Stimulated activated CD8-positive, alpha-beta memory T cell treated with anti-CD3 and anti-CD28 coated beads, Interleukin-7, amount 100 ng/mL, for 1 hour (primary cell): ENCODE measurements around the gene AJUBA.

Experiments used
- DNase-seq, 2 donors: peaks; one replicate each; pipeline ENCODE4 v3.0.0-alpha.2; 2020; ENCODE audit warnings: low read depth in 2 of 2

Gene AJUBA

GRCh38 chr14:22935156-22935555 is 47.2 kb downstream of the AJUBA start:
- no peak for DNase-seq

DNA sequence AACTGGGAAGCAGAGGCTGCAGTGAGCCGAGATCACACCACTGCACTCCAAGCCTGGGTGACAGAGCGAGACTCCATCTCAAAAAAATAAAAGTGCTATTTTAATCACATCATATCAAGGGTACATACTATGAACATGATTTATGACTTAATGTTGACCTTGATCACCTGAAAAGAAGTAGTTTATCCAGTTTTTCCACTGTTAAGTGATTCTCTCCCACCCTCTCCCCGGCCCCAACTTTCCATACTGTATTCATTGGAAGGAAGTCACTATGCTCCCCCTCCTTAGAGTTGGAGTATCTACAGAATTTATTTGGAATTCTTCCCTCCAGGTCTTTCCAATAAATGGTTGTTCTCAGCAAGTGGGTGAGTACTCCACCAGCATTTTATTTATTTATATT is 50.2 kb downstream of the AJUBA start:
- no peak for DNase-seq

DNA sequence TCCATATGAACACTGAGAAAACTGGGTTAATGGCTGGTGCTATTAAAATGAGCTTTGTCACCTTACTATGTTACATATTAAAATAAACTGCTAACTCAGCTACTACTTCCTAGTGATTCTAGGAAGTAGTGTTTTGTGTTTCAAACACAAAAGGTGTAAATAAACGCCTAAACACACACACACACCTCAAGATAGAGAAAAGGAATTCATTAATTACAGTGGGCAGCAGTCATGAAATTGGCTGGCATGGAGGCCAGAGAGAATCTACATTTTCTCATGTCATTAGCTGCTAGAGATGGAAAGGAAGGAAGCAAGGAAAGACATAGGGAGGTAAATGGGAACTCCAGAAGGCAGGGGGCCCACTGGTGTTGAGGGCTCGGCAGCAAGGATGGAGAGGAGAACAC is 52.4 kb downstream of the AJUBA start:
- DNase-seq, result no peak

DNA sequence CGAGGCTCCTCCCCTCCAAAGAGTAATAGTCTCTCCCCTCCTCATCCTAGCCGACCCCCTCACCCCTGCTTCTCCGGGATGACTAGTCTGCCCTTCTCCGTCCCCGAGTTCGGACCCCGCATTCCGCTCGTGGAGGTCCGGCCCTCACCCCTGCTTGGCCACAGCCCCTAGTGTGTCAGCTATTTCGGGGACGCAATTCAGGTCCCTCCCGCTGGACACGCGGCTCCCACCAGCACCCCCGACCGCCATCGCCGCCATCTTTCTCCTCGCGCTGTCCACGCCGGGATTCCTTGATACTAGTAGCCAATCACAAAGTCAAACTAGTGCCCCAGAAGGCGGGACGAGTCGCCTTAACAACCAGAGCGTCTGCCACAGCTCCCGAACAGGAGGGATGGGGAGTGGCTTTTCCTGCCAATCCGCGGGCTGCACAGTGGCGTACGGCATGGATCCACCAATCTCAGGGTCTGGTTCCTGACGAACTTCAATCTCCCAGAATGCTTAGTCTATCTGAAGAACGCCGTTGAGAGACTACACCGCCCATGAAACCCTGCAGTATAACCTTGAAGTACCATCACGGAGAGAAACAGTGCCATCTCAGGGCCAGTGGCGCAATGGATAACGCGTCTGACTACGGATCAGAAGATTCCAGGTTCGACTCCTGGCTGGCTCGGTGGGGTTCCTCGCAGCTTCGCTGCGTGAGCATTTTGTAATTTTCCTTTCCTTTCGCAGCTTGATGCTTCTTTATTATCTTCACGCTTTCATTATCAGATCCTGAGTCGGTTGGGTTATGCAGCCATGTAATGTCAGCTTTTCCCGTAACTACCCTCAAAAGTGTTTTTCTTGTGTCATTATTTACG is 53.0 kb downstream of the AJUBA start, which contains the start of gene PRMT5:
PRMT5 (minus strand) TSS at position 273 of the 857 bp plus-strand sequence; CDS start at position 258, 15 bp downstream.
- peak; percentile 93 to 96 for DNase-seq

- no peak for DNase-seq
Observed at GRCh38 chr14:22928237-22929103, 53.9 kb downstream of the AJUBA start.

- DNase-seq, result no peak
Observed at GRCh38 chr14:22926316-22926715, 56.0 kb downstream of the AJUBA start.

GRCh38 chr14:22925513-22925912 is 56.8 kb downstream of the AJUBA start:
- no peak for DNase-seq

DNA sequence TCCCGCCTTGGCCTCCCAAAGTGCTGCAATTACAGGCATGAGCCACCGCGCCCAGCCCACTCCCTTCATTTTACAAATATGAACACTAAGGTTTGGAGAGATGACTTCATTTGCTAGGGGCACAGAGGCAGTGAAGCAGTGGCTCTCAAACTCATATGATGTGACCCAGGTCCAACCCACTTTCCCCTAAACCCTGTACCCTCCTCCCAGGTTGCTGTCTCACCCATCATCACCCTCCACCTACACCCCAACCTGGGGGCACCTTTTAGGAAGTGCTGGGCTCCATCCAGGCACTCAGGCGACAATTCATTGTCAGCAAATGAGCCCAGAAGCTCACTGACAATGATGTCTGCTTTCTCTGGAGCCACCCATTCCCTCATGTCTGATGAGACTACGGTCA is 58.6 kb downstream of the AJUBA start:
- DNase-seq, result no peak

- DNase-seq, result no peak
Observed at GRCh38 chr14:22922294-22922693, 60.1 kb downstream of the AJUBA start.
